Spleen (tissue), 11 donors: Measurements from ENCODE around the gene C9orf72. TPM values are rescaled to one million over a fixed set of nuclear protein-coding genes. Genes with fewer than 3 reads are reported as not detected.

Source experiments
- DNase-seq: peaks from one replicate; pipeline ENCODE4 v3.0.0-alpha.2; 2020
- H3K27ac ChIP-seq, 8 donors: fragments of 200-600 bp; sonication (generic) in 7 of 8; 1 replicate in 4 of 8; 2 replicates in 4 of 8; pipeline versions ENCODE4 v1.5.0 to v1.8.0; 2016 to 2021; ENCODE audit warnings: inconsistent platforms in 4 of 8, mild to moderate bottlenecking in 4 of 8, moderate library complexity in 1 of 8
- H3K27me3 ChIP-seq, 7 donors: fragments of 200-600 bp; sonication (generic) in 6 of 7; replicated peaks in 1 of 7; 1 replicate in 4 of 7; 2 replicates in 3 of 7; pipeline versions ENCODE4 v1.5.0 to v1.8.0; 2016 to 2021; ENCODE audit warnings: inconsistent platforms in 3 of 7, mild to moderate bottlenecking in 1 of 7
- H3K36me3 ChIP-seq, 6 donors: fragments of 200-600 bp; sonication (generic) in 5 of 6; 1 replicate in 4 of 6; 2 replicates in 2 of 6; pipeline versions ENCODE4 v1.5.0 to v1.8.0; 2016 to 2021; ENCODE audit warnings: inconsistent platforms in 2 of 6
- H3K4me1 ChIP-seq, 6 donors: fragments of 200-600 bp; sonication (generic) in 5 of 6; 1 replicate in 3 of 6; 2 replicates in 3 of 6; pipeline versions ENCODE4 v1.5.0 to v1.8.0; 2016 to 2021; ENCODE audit warnings: inconsistent platforms in 3 of 6
- H3K4me3 ChIP-seq, 8 donors: fragments of 200-600 bp; sonication (generic) in 7 of 8; 1 replicate in 4 of 8; 2 replicates in 4 of 8; pipeline versions ENCODE4 v1.5.0 to v1.8.0; 2016 to 2021; ENCODE audit warnings: inconsistent platforms in 4 of 8, mild to moderate bottlenecking in 4 of 8, moderate library complexity in 2 of 8
- H3K9me3 ChIP-seq, 8 donors: fragments of 200-600 bp; sonication (generic) in 7 of 8; 1 replicate in 4 of 8; 2 replicates in 4 of 8; pipeline versions ENCODE4 v1.5.0 to v1.8.0; 2016 to 2021; ENCODE audit warnings: inconsistent platforms in 4 of 8
- POLR2A ChIP-seq, 3 donors: fragments of 450-650 bp; IDR thresholded peaks; one replicate each; pipeline ENCODE4 v1.5.1; 2017; ENCODE audit warnings: antibody characterized with exemption in 3 of 3, mild to moderate bottlenecking in 1 of 3
- POLR2AphosphoS5 ChIP-seq, 3 donors: sonication (generic); formaldehyde crosslinking; IDR thresholded peaks; one replicate each; pipeline ENCODE4 v1.5.1; 2017; ENCODE audit warnings: antibody characterized with exemption in 3 of 3
- WGBS, 5 donors: extraction: QIAGEN DNeasy Blood & Tissue Kit in 3 of 5; methylation state at CpG; one replicate each; pipeline versions ENCODE4 v1.1.5 to v1.1.7; 2013 to 2018; 5-methylcytosine and 5-hydroxymethylcytosine counted together
- intact Hi-C: fragments of 100-400 bp; cut with DNase I; formaldehyde crosslinking; loops from one replicate; pipeline ENCODE4 v1.15.0; 2023; ENCODE audit warnings: low total_unique reads
- polyA plus RNA-seq, 3 donors: library from polyadenylated mRNA; stranded (reverse); fragments of 200-250 nt; gene quantifications; one replicate each; pipeline ENCODE4 v1.2.1, GENCODE V29; 2013
- total RNA-seq, 7 donors: library from RNA; depleted of rRNA in 3 of 7; stranded (reverse); fragments of >200 nt in 3 of 7; fragmentation: NEBNext Ultra II Directional in 4 of 7; extraction: Animal tissue kit (Norgen Biotek cat#: 25700) in 4 of 7; gene quantifications; one replicate each; pipeline versions ENCODE4 v1.1.0 to v1.2.1, GENCODE V29; 2016 to 2021
- TF ChIP-seq, protein P1 (sequence below), 11 experiments: fragments of 200-600 bp in 7 of 11; fragments of 450-650 bp in 4 of 11; sonication (generic) in 4 of 11; IDR thresholded peaks in 8 of 11; conservative IDR thresholded peaks in 3 of 11; 1 replicate in 7 of 11; 2 replicates in 4 of 11; pipeline versions ENCODE4 v1.4.0 to v1.8.0; 2016 to 2021; ENCODE audit warnings: antibody characterized with exemption in 11 of 11, inconsistent platforms in 4 of 11, mild to moderate bottlenecking in 1 of 11
- donor health status: healthy with polysubstance abuse.
- donor health status: DM: no; HTN: no; CAD: no; lungs with moderate emphysema.
- donor health status: DM: no; HTN: no; CAD: no.
- donor health status: Bipolar disorder and iron deficiency.
- donor health status: healthy.
- donor health status: DM: no; HTN: no; CAD: no.
- donor health status: DM: yes; HTN: yes; CAD: no.

C9orf72 gene
- total and polyA plus RNA-seq, 10 donors = 10.1 to 88.5 (median 39.7) TPM

DNA sequence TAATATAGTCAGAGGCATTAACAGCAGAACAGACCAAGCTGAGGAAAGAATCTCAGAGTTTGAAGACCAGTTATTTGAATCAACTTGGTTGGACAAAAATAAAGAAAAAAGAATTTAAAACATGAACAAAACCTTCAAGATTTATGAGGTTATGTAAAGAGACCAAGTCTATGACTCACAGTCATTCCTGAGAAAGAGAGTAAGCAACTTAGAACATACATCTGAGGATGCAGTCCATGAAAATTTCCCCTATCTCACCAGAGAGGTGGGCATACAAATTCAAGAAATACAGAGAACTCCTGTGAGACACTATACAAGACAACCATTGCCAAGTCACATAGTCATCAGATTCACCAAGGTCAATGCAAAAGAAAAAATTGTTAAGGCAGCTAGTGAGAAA lies 17.4 kb upstream of the C9orf72 start:
- Histone ChIP-seq H3K9me3 (no peaks in the 10 kb centered on the region), H3K4me1 (peaks cover 0 to 24% (median 2%) of the 10 kb centered on the region in 6 donors), H3K27me3 (peaks cover 0 to 9% (median 0%) of the 10 kb centered on the region in 7 donors), H3K4me3 (no peak overlapping the region), H3K36me3 (no peaks in the 10 kb centered on the region), H3K27ac (peak overlapping the region in 5 of 8 donors; percentile 27 to 80 (median 70))
- TF ChIP-seq, protein P1, sequence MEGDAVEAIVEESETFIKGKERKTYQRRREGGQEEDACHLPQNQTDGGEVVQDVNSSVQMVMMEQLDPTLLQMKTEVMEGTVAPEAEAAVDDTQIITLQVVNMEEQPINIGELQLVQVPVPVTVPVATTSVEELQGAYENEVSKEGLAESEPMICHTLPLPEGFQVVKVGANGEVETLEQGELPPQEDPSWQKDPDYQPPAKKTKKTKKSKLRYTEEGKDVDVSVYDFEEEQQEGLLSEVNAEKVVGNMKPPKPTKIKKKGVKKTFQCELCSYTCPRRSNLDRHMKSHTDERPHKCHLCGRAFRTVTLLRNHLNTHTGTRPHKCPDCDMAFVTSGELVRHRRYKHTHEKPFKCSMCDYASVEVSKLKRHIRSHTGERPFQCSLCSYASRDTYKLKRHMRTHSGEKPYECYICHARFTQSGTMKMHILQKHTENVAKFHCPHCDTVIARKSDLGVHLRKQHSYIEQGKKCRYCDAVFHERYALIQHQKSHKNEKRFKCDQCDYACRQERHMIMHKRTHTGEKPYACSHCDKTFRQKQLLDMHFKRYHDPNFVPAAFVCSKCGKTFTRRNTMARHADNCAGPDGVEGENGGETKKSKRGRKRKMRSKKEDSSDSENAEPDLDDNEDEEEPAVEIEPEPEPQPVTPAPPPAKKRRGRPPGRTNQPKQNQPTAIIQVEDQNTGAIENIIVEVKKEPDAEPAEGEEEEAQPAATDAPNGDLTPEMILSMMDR (IDR thresholded peaks at IDR 0.05 in 8 of 11, conservative IDR thresholded peaks at IDR 0.05 in 3 of 11) = no peak
- TF ChIP-seq POLR2A (IDR thresholded peaks at IDR 0.05) (no peak), POLR2AphosphoS5 (IDR thresholded peaks at IDR 0.05) (no peak)
- intact Hi-C loops = no loop called here
- DNase-seq = no peak

DNA sequence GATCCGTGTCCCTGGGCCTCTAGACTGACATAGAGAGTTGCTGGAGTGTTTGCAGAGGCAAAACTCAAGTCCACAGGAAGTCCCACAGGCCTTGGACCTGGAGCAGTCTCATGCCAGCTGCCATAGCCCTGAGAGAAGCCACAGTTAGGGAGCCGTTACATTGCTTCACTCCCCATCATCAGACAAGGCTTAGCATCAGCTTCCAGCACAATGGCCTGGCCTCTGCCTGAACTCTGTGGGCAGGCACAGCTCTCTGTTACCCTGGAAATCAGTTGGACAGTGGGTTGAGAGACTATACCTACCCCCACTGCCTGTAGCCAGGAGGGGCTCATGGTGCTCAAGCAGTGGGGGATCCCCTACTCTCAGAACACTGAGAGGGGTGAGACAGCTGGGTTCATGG lies 16.2 kb upstream of the C9orf72 start:
- intact Hi-C loops = no loop called here

DNA sequence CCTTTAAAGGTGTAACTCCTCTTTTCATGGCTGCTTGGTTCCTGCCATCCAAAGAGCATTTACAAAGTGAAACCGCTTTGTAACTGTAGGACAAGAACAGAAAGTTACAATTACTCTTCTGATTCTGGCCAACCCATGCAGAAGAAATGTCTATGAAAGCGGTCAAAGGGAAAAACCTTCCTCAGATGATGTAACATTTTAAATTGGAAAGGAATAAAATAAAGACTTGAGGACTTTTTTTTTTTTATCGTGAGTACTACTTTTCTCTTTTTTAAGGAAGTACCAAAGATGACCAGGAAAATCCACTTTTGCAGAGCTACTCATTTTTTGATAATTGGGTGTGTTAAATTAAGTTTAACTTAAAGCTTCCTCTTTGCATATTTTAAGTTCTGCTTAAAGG lies 13.0 kb upstream of the C9orf72 start:
- TF ChIP-seq POLR2AphosphoS5 (IDR thresholded peaks at IDR 0.05) = no peak
- TF ChIP-seq, protein P1 (IDR thresholded peaks at IDR 0.05 in 8 of 11, conservative IDR thresholded peaks at IDR 0.05 in 3 of 11) = no peak
- TF ChIP-seq POLR2A (IDR thresholded peaks at IDR 0.05) = no peak
- WGBS, 5 donors = 53 to 69% (median 64%) methylated on average over 3 of the region's 3 CpGs

More for the DNA sequence above, 16.2 kb upstream of the C9orf72 start:
- Histone ChIP-seq H3K27ac (peak overlapping the region in 1 of 8 donors; percentile 80), H3K27me3 (peaks cover 0 to 9% (median 0%) of the 10 kb centered on the region in 7 donors), H3K4me1 (peaks cover 0 to 24% (median 2%) of the 10 kb centered on the region in 6 donors), H3K4me3 (no peak overlapping the region), H3K9me3 (no peaks in the 10 kb centered on the region), H3K36me3 (no peaks in the 10 kb centered on the region)
- no peak for DNase-seq
- 55 to 88% (median 67%) methylated on average over 2 of the region's 2 CpGs for WGBS, 5 donors
- TF ChIP-seq POLR2A (IDR thresholded peaks at IDR 0.05) = no peak
- no peak for TF ChIP-seq POLR2AphosphoS5 (IDR thresholded peaks at IDR 0.05)
- TF ChIP-seq, protein P1 (IDR thresholded peaks at IDR 0.05 in 8 of 11, conservative IDR thresholded peaks at IDR 0.05 in 3 of 11) = no peak

DNA sequence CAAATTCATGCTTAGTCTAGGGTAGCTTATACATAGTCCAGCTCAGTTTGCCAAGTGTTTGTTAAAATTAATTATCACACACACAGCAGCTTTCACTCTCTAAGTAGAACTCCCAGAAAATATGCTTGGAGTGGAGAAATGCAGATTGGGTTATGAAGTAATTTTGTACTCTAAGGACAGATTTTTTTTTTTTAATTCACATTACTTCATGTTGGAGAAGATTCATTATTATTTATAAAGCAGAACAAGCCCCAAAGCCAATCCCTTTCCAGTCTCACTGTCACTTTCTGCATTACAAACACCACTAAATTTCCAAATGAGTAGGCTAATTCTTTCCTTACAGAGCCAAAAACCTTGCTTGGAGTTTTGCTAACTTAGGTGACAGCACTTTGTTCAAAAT lies 11.7 kb upstream of the C9orf72 start:
- Histone ChIP-seq H3K27me3 (peaks cover 0 to 9% (median 0%) of the 10 kb centered on the region in 7 donors), H3K9me3 (no peaks in the 10 kb centered on the region), H3K4me3 (no peak overlapping the region), H3K4me1 (peaks cover 0 to 24% (median 2%) of the 10 kb centered on the region in 6 donors), H3K27ac (peak overlapping the region in 2 of 8 donors; percentile 16 to 62), H3K36me3 (no peaks in the 10 kb centered on the region)
- no peak for TF ChIP-seq POLR2A (IDR thresholded peaks at IDR 0.05)
- TF ChIP-seq, protein P1 (IDR thresholded peaks at IDR 0.05 in 8 of 11, conservative IDR thresholded peaks at IDR 0.05 in 3 of 11) = no peak
- no peak for TF ChIP-seq POLR2AphosphoS5 (IDR thresholded peaks at IDR 0.05)
- intact Hi-C loops = no loop called here
- DNase-seq = no peak

More for the DNA sequence above, 13.0 kb upstream of the C9orf72 start:
- Histone ChIP-seq H3K36me3 (no peaks in the 10 kb centered on the region), H3K4me3 (no peak overlapping the region), H3K27me3 (peaks cover 0 to 9% (median 0%) of the 10 kb centered on the region in 7 donors), H3K9me3 (no peaks in the 10 kb centered on the region), H3K4me1 (peaks cover 0 to 24% (median 2%) of the 10 kb centered on the region in 6 donors), H3K27ac (peak overlapping the region in 6 of 8 donors; percentile 28 to 68 (median 56))
- intact Hi-C loops = no loop called here
- no peak for DNase-seq
